Esophagus muscularis mucosa (tissue), 4 donors: ENCODE data around the gene HDC. TPM values are rescaled to one million over a fixed set of nuclear protein-coding genes. Genes with fewer than 3 reads are reported as not detected.

Experiments
- DNase-seq: peaks from one replicate; pipeline ENCODE4 v3.0.0-alpha.2; 2017; ENCODE audit errors: extremely low spot score
- H3K27ac ChIP-seq, 4 donors: fragments of 200-600 bp; sonication (generic); replicated peaks in 1 of 4; 1 replicate in 3 of 4; 2 replicates in 1 of 4; pipeline ENCODE4 v1.5.1; 2016 to 2019; ENCODE audit warnings: mild to moderate bottlenecking in 1 of 4
- H3K27me3 ChIP-seq, 4 donors: fragments of 200-600 bp; sonication (generic); one replicate each; pipeline versions ENCODE4 v1.5.1 to v1.6.0; 2016 to 2019
- H3K36me3 ChIP-seq, 4 donors: fragments of 200-600 bp; sonication (generic); one replicate each; pipeline ENCODE4 v1.5.1; 2016 to 2019
- H3K4me1 ChIP-seq, 4 donors: fragments of 200-600 bp; sonication (generic); one replicate each; pipeline ENCODE4 v1.5.1; 2016 to 2019
- H3K4me3 ChIP-seq, 4 donors: fragments of 200-600 bp; sonication (generic); 1 replicate in 2 of 4; 2 replicates in 2 of 4; pipeline ENCODE4 v1.5.1; 2016 to 2019; ENCODE audit warnings: mild to moderate bottlenecking in 4 of 4, moderate library complexity in 1 of 4
- H3K9me3 ChIP-seq, 4 donors: fragments of 200-600 bp; sonication (generic); 1 replicate in 3 of 4; 2 replicates in 1 of 4; pipeline ENCODE4 v1.5.1; 2016 to 2019
- EP300 ChIP-seq: sonication (generic); formaldehyde crosslinking; IDR thresholded peaks from one replicate; pipeline ENCODE4 v1.6.1; 2017; ENCODE audit warnings: antibody characterized with exemption
- POLR2A ChIP-seq: fragments of 450-650 bp; IDR thresholded peaks from one replicate; pipeline ENCODE4 v1.6.1; 2017; ENCODE audit warnings: antibody characterized with exemption, moderate library complexity, mild to moderate bottlenecking, low read depth
- POLR2AphosphoS5 ChIP-seq, 2 donors: sonication (generic); formaldehyde crosslinking; IDR thresholded peaks; one replicate each; pipeline ENCODE4 v1.6.1; 2017; ENCODE audit warnings: antibody characterized with exemption in 2 of 2
- WGBS: methylation state at CpG from one replicate; pipeline ENCODE4 v1.1.5; 2018; 5-methylcytosine and 5-hydroxymethylcytosine counted together
- intact Hi-C: fragments of 100-400 bp; cut with DNase I; formaldehyde crosslinking; loops from one replicate; pipeline ENCODE4 v1.15.1; 2023
- small RNA-seq, 3 donors: library from RNA; depleted of rRNA; stranded (forward); fragments of <200 nt; gene quantifications; one replicate each; pipeline ENCODE3, GENCODE V24; 2016
- total RNA-seq, 4 donors: library from RNA; depleted of rRNA; stranded (reverse); fragments of >200 nt; gene quantifications; one replicate each; pipeline versions ENCODE4 v1.1.0 to v1.2.1, GENCODE V29; 2016
- TF ChIP-seq, protein P1 (sequence below), 3 experiments: fragments of 200-600 bp in 2 of 3; fragments of 450-650 bp in 1 of 3; sonication (generic) in 2 of 3; IDR thresholded peaks; one replicate each; pipeline ENCODE4 v1.5.1; 2017 to 2019; ENCODE audit warnings: antibody characterized with exemption in 3 of 3, mild to moderate bottlenecking in 2 of 3, moderate library complexity in 1 of 3

Gene HDC
- total RNA-seq, 4 donors from 2014 or later: 0.39 to 7.0 (median 3.5) TPM

DNA sequence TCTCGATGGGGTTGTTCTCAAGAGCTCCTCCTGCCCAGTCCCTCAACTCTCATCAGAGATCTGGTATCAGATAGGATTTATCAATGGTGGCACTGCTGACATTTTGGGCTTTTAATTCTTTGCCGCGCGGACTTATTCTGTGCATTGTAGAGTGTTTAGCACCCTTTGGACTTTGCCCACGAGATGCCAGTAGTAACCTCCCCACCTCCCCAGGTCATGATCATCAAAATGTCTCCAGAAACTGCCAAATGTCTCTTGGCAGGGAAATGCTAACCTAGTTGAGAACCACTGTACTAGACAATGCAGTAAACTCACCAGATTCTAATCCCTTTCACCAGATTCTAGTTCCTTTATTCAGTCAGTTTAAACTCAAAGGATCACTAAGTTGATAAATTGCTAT, 59.5 kb downstream of the HDC start:
- TF ChIP-seq, protein P1, sequence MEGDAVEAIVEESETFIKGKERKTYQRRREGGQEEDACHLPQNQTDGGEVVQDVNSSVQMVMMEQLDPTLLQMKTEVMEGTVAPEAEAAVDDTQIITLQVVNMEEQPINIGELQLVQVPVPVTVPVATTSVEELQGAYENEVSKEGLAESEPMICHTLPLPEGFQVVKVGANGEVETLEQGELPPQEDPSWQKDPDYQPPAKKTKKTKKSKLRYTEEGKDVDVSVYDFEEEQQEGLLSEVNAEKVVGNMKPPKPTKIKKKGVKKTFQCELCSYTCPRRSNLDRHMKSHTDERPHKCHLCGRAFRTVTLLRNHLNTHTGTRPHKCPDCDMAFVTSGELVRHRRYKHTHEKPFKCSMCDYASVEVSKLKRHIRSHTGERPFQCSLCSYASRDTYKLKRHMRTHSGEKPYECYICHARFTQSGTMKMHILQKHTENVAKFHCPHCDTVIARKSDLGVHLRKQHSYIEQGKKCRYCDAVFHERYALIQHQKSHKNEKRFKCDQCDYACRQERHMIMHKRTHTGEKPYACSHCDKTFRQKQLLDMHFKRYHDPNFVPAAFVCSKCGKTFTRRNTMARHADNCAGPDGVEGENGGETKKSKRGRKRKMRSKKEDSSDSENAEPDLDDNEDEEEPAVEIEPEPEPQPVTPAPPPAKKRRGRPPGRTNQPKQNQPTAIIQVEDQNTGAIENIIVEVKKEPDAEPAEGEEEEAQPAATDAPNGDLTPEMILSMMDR (IDR thresholded peaks at IDR 0.05): no peak
- TF ChIP-seq POLR2AphosphoS5 (IDR thresholded peaks at IDR 0.05) (no peak), EP300 (no peak), POLR2A (no peak)
- DNase-seq: no peak
- intact Hi-C loops: no loop called here

GRCh38 chr15:50202003-50202402, 63.5 kb downstream of the HDC start:
- Histone ChIP-seq H3K4me3 (no peak overlapping the region), H3K4me1 (no peaks in the 10 kb centered on the region), H3K36me3 (no peaks in the 10 kb centered on the region), H3K9me3 (no peaks in the 10 kb centered on the region), H3K27me3 (no peaks in the 10 kb centered on the region), H3K27ac (no peak overlapping the region)
- intact Hi-C loops: no loop called here
- TF ChIP-seq EP300 (no peak), POLR2AphosphoS5 (IDR thresholded peaks at IDR 0.05) (no peak), POLR2A (no peak)
- TF ChIP-seq, protein P1 (IDR thresholded peaks at IDR 0.05): no peak
- DNase-seq: no peak

More for the DNA sequence above, 59.5 kb downstream of the HDC start:
- H3K9me3 ChIP-seq: no peaks in the 10 kb centered on the region
- H3K36me3 ChIP-seq: no peaks in the 10 kb centered on the region
- H3K27ac ChIP-seq: no peak overlapping the region
- no peaks in the 10 kb centered on the region for H3K27me3 ChIP-seq
- 77% methylated on average over 5 of the region's 5 CpGs for WGBS
- H3K4me3 ChIP-seq: no peak overlapping the region
- H3K4me1 ChIP-seq: no peaks in the 10 kb centered on the region

GRCh38 chr15:50192926-50193620, 72.5 kb downstream of the HDC start:
- Histone ChIP-seq H3K27ac (no peak overlapping the region), H3K36me3 (no peaks in the 10 kb centered on the region), H3K27me3 (no peaks in the 10 kb centered on the region), H3K4me3 (no peak overlapping the region), H3K4me1 (no peaks in the 10 kb centered on the region), H3K9me3 (no peaks in the 10 kb centered on the region)
- TF ChIP-seq EP300: no peak
- TF ChIP-seq, protein P1 (IDR thresholded peaks at IDR 0.05): no peak
- TF ChIP-seq POLR2A: no peak
- no peak for TF ChIP-seq POLR2AphosphoS5 (IDR thresholded peaks at IDR 0.05)
- WGBS: 78% methylated on average over 6 of the region's 6 CpGs
- DNase-seq: no peak
- intact Hi-C loops: no loop called here

DNA sequence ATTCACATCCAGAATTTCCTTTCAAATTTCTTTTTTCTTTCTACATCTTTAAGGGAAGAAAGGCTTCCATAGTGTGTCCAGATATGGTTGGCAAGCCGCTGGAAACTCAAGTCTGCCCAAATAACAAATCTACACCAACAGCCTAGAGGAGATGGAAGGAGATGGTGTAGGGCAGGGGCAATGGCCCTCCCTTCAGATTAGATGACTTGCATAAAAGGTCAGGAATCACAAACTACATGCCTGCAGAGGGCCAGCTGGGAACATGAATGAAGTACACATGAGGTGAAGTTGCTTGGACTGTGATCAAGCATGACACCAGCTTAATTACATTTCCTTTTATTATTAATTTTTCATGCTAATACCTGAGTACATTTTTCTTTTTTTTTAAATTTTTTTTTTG, 73.4 kb downstream of the HDC start:
- intact Hi-C loops: no loop called here
- WGBS: 85% methylated on average over 1 of the region's 1 CpG

More for the DNA sequence above, 73.4 kb downstream of the HDC start:
- no peak for DNase-seq
- H3K9me3 ChIP-seq: no peaks in the 10 kb centered on the region
- no peaks in the 10 kb centered on the region for H3K36me3 ChIP-seq
- no peak for TF ChIP-seq POLR2AphosphoS5 (IDR thresholded peaks at IDR 0.05)
- TF ChIP-seq EP300: no peak
- TF ChIP-seq, protein P1 (IDR thresholded peaks at IDR 0.05): no peak
- no peak for TF ChIP-seq POLR2A
- H3K4me1 ChIP-seq: no peaks in the 10 kb centered on the region
- H3K27me3 ChIP-seq: no peaks in the 10 kb centered on the region
- H3K27ac ChIP-seq: no peak overlapping the region
- no peak overlapping the region for H3K4me3 ChIP-seq

Small RNA genes within 50 kb of the gene (small RNA-seq; reads per million reads assigned to genes)
- gene RF00019: 0 reads per million in 3 donors

Other genes with a start within 250 kb of the HDC start
- 1 to 10 TPM; 2.7 to 6.3 (median 3.7) TPM for gene ATP8B4, start 146.5 kb downstream of the HDC start, total RNA-seq
- gene SLC27A2, start 83.5 kb downstream of the HDC start, total RNA-seq: 1 to 10 TPM in 1 of 4 donors, under 1 TPM in 1, not detected in 2; 0.42 to 1.8 TPM
- 10 to 100 TPM; 13.2 to 23.5 (median 15.4) TPM for gene GABPB1, start 89.5 kb upstream of the HDC start, total RNA-seq
- 10 to 100 TPM; 38.2 to 44.6 (median 41.8) TPM for gene USP8, start 158.7 kb upstream of the HDC start, total RNA-seq